ENCODE results near the gene MAP4K1.
A peak's percentile ranks its signal among the peaks of the same experiment; 100 is the strongest.
"Not testable (repeated sequence)": the region's sequence is repeated elsewhere in the genome, so short reads cannot be mapped to it uniquely, and the experiment has no call there.

MAP4K1 gene

GRCh38 chr19:38565691-38566105 lies 52.1 kb downstream of the MAP4K1 start:
- DNase-seq = no peak

- DNase-seq = no peak
These were observed 52.6 kb downstream of the MAP4K1 start for GRCh38 chr19:38564981-38565690.

DNA sequence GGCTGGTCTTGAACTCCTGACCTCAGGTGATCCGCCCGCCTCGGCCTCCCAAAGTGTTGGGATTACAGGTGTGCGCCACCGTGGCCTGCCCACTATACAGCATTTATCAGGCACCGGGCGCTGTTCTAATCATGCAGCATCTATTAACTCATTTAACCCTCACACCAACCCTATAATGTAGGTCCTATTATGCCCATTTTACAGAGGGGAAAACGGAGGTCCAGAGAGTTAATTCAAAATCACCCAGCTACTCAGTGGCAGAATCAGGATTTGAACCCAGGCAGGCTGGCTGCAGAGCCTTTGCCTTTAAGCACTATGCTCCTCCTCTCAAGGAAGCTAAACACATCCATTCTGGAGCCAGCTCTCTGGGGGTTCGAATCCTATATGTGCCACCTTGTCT lies 54.3 kb downstream of the MAP4K1 start:
- no peak for DNase-seq

GRCh38 chr19:38562096-38562495 lies 55.7 kb downstream of the MAP4K1 start:
- DNase-seq = no peak

DNA sequence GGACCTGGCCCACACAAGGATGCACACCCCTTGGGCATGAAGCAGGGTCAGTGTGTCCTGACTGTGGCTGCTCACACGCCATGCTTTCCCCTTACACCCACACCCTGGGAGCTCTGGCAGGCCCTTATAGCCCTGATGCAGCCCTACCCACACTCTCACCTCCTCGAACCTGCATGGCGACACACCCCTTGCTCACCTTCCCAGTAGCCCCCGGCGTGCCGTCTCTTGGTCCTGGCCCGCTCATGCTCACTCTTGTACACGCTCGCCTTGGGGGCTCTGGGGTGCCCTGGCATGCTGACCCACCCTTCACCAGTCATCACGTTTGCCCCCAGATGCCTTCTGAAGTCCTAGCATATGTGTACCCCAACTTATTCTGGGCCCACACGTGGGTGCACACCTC lies 56.1 kb downstream of the MAP4K1 start:
- DNase-seq = no peak

DNA sequence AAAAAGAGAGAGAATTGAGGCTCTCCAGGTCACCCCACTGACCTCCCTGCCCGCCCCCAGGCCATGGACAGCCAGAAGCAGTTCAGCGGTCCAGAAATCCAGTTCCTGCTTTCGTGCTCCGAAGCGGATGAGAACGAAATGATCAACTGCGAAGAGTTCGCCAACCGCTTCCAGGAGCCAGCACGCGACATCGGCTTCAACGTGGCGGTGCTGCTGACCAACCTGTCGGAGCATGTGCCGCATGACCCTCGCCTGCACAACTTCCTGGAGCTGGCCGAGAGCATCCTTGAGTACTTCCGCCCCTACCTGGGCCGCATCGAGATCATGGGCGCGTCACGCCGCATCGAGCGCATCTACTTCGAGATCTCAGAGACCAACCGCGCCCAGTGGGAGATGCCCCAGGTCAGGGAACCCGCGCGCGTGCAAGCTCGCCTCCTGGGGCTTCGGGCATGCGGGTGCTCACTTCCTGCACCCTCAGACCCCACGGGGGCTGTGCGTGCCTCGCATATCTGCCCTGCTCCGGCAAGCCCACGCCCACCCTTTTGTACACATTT lies 56.6 kb downstream of the MAP4K1 start:
- no peak for DNase-seq

- no peak for DNase-seq
These were observed 58.0 kb downstream of the MAP4K1 start for GRCh38 chr19:38559428-38560401.

DNA sequence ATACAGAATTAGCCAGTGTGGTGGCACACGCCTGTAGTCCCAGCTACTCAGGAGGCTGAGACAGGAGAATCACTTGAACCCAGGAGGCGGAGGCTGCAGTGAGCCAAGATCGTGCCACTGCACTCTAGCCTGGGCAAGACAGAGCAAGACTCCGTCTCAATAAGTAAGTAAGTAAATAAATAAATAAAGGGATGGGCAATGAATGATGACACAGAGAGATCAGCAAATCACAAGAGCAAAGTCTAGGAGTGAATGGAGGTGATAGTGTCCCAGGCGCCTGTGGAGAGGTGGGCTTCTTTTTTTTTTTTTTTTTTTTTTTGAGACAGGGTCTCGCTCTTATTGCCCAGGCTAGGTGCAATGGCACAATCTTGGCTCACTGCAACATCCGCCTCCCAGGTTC lies 58.8 kb downstream of the MAP4K1 start:
- DNase-seq = not testable (repeated sequence)

DNA sequence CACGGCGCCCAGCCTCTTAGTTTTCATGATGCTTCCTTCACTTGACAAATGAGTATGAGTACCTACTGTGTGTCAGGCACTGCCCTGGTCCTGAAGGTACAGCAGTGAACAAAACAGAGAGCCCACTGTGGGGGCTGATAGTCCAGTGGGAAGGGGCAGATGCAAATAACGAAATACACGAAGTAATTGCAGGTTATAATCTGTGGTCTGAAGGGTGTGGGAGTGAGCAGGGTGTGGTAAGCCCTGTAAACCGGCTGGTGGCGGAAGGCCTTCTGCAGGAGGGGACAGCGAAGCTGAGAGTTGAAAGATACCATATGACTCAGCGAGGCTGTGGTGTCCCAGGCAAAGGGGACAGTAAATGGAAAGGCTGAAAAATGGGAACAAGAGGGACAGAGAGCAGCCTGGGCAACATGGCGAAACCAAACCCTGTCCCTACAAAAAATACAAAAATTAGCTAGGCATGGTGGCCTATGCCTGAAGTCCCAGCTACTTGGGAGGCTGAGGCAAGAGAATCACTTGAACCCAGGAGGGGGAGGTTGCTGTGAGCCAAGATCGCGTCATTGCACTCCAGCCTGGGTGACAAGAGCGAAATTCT lies 60.5 kb downstream of the MAP4K1 start:
- DNase-seq = no peak

GRCh38 chr19:38556521-38557174 lies 61.1 kb downstream of the MAP4K1 start:
- no peak for DNase-seq

DNA sequence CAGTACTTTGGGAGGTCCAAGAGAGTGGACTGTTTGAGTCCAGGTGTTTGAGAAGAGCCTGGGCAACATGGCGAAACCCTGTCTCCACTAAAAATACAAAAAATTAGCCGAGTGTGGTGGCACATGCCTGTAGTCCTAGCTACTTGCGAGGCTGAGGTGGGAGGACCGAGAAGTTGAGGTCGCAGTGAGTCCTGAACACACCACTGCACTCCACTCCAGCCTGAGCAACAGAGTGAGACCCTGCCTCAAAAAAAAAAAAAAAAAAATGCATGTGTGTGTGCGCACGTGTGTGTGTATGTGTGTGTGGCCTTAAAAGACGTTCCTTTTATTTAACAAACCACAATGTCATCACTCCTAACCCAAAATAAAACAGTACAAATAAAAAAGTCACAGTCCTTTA lies 62.6 kb downstream of the MAP4K1 start:
- no peak for DNase-seq

DNA sequence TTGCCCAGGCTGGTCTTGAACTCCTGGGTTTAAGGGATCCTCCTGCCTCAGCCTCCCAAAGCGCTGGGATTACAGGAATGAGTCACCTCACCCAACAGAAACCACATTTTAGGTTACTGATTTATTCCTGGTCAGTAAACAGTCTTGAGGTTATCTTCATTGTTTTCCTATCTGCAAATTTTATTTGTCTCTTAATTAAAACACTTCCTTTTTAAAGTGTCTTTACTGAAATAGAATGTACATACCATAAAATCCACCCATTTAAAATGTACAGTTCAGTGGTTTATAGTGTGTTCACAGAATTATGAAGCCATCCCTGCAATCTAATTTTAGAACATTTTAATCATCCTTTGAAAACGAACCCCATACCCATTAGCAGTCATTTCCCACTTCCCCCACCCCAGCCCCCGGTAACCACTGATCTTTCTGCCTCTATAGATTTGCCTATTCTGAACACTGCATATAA lies 63.0 kb downstream of the MAP4K1 start:
- DNase-seq = no peak

DNA sequence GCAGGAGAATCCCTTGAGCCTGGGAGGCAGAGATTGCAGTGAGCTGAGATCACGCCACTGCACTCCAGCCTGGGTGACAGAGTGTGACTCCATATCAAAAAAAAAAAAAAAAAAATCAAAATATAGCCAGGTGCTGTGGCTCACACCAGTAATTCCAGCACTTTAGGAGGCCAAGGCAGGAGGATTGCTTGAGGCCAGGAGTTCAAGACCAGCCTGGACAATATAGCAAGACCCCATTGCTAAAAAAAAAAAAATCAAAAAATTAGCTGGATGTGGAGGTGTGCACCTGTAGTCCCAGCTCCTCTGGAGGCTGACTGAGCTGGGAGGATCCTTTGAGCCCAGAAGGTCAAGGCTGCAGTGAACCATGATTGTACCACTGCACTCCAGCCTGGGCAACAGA lies 64.5 kb downstream of the MAP4K1 start:
- DNase-seq = not testable (repeated sequence)

GRCh38 chr19:38551450-38551813 lies 66.3 kb downstream of the MAP4K1 start:
- DNase-seq = no peak

DNA sequence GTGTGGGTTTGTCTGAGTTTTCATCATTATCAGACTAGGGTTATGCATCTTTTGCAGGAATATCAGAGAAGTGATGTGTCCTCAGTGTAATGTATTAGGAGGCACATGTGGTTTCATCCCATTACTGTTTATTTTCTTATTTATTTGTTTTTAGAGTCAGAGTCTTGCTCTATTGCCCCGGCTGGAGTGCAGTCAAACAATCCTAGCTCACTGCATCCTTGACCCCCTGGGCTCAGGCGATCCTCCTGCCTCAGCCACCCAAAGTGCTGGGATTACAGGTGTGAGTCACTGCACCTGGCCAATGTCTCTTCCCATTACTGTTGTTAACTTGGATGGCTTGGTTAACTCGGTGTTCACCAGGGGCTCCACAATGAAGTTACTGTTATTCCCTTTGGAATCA lies 67.4 kb downstream of the MAP4K1 start:
- DNase-seq = no peak

GRCh38 chr19:38549942-38550341 lies 67.8 kb downstream of the MAP4K1 start:
- DNase-seq = no peak

DNA sequence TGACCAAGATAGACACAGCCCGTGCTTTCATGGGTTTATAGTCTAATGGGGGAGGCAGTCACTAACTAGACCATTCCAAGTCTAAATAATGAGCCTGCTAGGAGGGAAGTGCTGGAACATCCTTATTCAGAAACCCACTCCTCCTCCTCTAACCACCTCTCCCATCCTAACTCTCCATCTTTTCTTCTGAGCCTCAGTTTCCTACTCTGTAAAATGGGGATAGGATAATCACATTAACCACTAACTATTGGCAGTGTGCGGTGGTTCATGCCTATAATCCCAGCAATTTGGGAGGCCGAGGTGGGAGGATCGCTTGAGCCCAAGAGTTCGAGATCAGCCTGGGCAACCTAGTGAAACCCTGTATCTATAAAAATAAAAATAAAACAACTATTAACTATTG lies 68.7 kb downstream of the MAP4K1 start:
- no peak for DNase-seq

DNA sequence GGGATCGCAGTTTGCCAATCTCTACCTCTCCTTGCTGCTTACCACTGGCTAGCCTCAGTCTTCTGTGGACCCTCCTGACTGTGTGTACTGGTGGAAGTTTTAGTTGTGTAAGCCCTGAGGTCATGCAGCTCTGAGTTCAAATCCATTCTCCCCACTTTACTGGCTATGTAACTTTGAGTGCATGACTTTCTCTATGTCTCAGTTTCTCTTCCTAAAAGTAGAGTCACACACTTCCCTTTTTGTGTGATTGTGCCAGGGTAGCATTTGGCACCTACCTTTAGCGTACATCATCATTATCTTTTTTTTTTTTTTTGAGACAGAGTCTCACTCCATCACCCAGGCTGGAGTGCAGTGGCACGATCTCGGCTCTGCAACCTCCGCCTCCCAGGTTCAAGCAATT lies 70.3 kb downstream of the MAP4K1 start:
- DNase-seq = no peak

DNA sequence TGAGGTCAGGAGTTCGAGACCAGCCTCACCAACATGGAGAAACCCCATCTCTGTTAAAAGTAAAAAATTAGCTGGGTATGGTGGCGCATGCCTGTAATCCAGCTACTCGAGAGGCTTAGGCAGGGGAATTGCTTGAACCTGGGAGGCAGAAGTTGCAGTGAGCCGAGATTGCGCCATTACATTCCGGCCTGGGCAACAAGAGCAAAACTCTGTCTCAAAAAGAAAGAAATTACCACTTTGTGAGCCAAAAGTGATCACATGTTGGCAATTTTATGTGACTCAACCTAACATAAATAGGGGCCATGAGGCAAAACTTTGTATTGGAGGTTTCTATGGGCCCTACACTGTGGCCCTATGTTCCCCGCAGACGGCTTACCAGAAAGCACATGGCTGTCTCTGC lies 72.2 kb downstream of the MAP4K1 start:
- no peak for DNase-seq

- no peak for DNase-seq
These were observed 73.0 kb downstream of the MAP4K1 start for GRCh38 chr19:38544569-38545315.

DNA sequence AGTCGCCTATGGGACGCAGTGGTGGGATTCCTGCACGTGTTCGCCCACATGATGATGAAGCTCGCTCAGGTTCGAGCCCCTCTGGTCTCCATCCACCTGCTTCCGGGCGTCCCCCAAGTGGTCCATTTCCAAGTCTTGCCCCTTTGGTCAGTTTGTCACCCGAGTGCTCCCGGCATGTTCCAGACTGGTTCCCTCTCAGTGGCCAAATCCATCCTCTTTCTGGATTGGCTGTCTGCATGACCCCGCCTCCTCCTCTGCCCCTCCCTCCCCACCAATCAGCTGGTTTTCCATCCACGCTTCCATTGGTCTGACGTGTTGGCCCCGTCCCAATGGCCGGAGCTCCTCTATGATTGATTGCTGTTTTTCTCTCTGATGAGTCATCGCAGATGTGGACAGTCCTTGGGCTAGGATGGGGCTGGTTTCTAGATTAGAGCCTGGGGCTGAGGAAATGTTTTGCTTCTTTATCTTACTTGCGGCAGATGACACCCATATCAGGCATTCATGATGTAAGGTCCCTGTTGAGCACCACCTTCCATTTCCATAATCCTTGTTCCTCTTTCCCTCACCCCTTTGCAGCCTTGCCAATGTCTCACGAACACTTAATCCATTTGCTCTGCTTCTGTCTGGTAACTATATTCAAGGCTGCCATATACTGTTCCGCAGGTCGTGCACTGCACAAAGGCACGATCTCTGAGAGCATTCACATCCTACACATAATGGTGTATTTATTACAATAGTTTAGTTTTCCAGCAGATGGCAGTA lies 73.8 kb downstream of the MAP4K1 start:
- DNase-seq = peak; percentile 89 to 91

All from SHP77 (cell line).